Forelimb muscle (tissue), 1 donor: ENCODE data around the gene GRM5. TPM values are rescaled to one million over a fixed set of nuclear protein-coding genes. Genes with fewer than 3 reads are reported as not detected.
"Not testable (repeated sequence)": the region's sequence is repeated elsewhere in the genome, so short reads cannot be mapped to it uniquely, and the experiment has no call there.

ENCODE experiments used
- DNase-seq: peaks from one replicate; pipeline ENCODE4 v3.0.0-alpha.2; 2013; ENCODE audit warnings: low read depth
- polyA plus RNA-seq: library from polyadenylated mRNA; unstranded; fragments of 120-200 nt; gene quantifications from one replicate; pipeline ENCODE4 v1.2.1, GENCODE V29; 2013; ENCODE audit not compliant: insufficient read length

GRM5 gene
- polyA plus RNA-seq, 1 donor, result not detected

DNA sequence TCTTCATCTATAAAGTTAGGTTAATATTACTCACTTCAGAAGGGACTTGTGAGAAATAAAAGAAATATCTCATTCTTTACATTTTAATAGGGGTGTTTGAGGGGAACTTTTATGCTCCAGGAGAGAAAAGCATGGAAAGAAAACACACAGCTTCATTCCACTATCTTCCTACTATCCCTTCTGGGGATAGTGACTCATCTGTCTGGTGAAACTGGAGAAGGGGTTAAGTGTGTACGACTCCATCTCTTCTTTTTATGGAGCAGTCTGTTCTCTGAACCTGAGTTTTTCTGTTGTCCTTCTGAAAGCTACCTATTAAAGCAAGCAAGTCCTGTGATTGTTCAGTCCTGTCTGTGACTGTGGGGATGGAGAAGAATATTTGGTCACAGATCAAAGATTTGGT, 227.6 kb downstream of the GRM5 start:
- DNase-seq, result not testable (repeated sequence)

DNA sequence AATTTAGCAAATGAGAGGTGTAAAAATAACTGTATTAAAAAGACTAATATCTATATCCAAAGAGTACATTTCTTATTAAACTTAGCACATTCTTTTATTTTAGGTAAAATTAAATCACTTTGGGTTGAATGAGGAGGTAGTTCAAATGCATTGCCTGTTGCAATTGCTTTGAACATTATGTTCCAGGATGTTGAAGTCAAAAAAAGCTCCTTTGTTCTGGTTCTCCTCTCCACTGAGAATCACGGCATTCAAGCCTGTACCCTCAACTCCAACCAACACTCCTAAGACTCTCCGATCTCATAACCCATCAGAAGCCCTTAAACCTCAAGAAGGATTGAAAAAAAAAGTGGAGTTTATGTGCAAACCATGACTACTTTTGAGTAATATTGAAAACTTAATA, 230.1 kb downstream of the GRM5 start:
- not testable (repeated sequence) for DNase-seq

DNA sequence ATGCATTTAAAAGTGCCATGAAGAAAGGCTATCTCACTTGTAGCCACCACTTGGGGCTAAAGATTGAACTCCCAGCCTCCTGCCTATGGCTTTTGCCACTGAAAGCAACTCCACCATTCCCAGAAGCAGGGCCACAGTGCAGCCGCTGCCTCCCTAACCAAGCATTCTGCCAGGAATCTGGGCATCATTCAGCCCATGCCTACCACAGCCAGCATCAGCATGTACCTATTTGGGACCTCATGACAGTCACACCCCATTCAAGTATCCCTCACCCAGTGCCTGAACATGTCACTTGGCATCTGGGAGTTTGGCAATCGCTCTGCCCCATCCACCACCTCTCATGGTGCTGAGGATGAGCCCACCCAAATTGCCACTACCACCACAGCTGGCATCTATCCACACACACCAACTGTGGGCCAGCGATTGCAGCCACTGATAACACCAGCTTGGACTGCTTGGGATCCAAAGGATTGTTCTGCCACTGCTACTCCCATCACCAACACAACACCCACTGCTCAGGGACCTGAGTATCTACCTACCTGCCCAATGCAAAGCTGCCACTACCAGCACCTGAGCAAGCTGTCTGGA, 234.4 kb downstream of the GRM5 start:
- no peak for DNase-seq

DNA sequence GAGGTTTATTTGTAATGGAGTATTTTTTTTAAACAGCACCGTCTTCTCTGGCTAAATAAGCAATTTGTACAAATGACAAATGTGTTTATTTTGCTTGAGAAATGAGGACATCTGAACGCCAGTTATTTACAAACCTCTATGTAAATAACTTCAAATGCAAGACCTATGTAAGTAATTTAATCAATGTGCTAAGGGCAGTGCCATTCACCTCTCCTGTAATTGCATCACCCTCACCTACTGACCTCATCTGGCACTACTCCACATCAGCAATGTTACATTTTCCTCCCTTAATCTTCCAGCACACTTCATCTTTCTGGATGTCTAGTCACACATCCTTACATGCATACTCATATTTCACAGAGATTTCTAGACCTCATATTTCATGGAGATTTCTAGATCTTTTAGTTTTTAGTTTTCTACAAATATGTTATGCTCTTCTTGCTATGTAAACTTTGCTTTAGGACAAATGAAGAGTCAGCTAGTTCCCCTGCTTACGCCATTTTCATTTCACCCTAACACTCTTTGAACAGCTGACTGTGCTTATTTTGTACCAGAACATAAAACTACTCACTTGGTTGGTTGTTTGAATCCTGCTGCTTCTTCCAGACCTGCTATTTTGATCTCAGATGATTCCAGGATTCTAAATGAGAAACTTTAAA, 238.6 kb downstream of the GRM5 start:
- no peak for DNase-seq

DNA sequence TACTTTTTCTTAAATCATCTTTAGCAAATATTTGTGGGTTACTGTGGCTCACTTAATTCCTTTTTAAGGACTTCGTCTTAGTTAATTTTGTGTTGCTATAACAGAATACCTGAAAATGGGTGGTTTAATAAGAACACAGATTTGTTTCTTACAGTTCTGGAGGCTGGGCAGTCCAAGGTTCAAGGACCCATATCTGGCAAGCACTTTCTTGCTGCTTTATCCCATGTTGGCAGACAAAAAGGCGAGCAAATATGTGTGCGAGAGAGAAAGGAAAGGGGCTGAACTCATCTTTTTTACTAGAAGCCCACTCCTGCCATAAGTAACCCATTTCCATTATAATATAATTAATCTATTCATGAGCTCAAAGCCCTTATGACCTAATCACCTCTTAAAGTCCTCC, 246.2 kb downstream of the GRM5 start:
- DNase-seq, result no peak

DNA sequence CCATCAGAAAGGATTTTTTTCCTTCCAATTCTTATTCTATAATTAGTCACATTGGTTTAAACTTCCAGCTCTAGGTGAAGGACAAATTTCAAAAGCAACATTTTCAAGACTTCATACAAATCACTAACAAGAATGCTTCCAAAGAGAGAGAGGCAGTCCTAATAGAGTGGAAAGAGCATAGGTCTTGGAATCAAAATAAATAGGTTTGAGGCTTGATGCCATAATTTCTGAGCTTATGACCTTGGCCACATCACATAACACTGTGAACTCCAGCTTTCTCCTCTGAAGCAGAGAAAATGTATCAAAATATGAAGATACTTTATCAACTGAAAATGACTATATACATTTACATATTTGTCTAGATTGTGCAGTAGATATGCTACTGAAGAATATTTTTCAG, 246.8 kb downstream of the GRM5 start:
- no peak for DNase-seq

DNA sequence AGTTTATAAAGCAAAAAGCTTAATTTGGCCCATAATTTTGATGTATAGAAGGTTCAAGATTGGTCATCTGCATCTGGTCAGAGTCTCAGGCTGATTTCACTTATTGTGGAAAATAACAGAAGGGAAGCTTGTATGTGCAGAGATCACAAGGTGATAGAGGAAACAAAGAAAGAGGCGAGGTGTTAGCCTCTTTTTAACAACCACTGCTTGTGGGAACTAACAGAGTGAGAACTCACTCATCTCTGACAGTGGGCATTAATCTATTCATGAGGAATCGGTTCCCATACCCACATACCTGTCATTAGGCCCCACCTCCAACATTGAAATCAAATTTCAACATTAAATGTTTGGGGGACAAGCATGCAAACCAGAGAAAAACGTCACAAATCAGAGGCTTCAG, 250.3 kb downstream of the GRM5 start:
- no peak for DNase-seq

DNA sequence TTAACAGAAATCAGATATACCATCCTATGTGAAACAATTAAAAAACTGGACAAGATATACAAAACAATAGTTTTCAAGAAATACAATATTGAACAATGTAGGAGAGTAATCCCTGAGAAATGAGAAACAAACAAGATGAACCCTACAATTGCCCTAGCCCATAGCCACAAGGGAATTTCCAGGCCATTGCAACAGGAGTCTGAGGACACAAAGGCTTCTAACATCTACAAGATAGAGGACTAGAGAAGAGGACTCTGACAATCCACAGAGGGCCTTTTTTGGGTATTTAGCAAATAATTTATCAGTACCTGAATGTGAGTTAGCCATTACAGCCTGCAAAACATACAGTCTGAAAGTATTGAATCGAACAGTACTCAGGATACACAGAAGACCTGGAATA, 251.7 kb downstream of the GRM5 start:
- no peak for DNase-seq

DNA sequence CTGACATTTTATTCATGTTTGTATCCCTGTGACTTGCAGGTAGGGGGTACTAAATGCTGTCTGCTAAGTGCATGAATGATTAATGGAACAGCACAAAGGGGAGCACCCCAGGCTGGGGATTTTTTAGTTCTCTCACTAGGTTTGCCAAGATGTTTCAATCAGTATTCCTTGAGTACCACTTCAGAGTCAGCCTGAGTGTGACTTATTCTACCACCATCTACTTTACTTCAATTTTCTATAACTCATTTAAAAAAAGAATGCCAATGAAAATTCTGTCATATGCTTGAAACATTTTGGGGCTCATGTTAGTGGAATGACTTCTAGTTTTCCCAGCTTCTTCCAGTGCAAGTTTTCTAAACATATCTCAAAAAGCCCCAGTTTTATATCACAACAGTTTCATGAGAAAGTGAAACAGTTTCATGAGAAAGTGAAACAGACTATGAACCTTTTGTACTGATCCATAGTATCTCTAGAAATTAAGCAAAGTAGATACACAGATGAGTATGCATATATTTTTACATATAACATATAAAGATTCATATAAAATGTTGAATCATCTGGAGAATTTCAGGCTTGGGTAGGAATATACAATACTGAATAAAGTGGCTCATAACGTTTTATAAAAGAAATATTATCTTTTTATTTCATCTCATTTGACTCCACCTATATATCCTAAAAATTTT, 252.4 kb downstream of the GRM5 start:
- no peak for DNase-seq

DNA sequence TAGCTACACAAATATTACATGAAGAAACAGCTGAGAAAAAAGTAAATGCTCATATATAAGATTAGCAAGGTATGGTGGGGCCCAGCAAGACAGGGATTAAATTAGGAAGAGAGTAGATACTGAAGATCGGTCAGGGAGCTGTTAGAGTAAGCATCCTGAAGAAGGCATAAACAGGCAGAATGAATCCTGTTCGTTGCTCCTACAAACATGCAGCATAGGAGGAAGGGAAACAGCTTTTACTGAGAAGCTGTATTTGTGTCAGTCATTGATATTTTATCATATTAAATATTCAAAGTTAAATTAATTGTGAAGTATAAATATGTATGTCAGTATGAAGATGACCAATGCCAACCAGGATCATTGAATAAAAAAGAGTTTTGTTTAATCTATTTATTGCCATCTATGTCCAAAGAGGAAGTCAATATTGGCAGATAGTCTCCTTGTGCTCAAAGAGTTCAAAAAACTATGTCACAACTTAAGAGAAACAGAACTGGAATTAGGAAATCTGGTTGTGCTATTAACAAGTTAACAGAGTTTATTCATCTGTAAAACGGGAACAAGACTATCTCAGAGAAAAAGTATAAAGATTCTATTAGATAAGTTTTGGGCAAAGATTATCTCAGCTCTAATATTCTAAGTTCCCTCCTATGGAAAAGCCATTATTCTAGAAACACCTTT, 255.2 kb downstream of the GRM5 start:
- DNase-seq, result no peak

DNA sequence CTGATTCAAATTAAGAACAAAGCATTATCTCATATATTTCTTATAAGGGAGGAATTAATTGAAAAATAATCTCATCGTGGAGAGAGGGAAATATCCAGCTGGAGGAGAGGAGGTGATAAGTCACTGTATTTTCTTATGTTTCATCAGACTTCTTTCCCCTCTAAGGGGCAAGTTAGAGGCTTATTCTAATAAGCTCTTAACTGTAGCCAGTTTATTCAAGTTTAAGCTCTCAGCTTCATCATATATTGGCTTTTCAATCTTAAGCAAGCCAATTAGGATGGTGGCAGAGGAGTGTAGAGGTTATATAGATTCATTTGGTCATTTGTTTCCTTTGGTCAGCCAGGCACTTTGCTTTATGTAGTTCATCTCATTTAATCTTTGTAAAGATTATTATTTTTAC, 256.7 kb downstream of the GRM5 start:
- DNase-seq, result no peak

DNA sequence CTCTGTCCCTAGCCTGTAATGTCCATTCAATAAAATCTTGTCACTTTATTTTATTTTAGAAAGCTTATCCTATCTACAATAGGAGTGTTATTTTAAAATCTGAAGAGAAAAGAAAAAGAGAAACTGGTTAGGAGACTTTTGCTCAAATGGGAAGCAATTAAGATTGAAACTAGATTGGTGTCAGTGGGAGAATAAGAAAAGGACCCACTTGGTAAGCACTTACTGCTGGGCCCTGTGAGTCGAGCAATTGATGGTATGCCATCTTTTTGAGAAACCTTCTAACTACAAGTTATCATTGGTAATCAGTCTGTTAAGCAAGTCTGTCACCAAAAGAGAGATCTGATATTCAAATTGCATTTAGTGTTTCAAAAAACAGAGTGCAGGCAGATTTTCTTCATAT, 258.4 kb downstream of the GRM5 start:
- no peak for DNase-seq

DNA sequence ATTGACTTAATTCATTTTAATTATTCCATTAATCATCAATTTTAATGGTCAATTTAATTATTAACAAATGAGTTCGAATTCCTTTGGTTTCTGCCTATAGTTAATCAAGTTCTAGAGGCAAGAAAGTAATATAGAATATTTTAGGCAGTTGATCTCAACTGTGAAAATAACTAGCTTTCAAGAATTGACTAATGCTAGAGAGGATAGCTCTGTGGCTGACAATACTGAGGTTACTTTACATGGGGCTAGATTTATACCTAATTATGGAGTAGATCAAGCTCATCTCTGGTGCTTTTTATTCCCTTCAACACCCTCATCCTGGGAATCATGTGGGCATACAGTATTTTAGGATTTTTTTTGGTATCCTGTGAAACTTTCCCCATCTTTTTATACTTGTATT, 259.4 kb downstream of the GRM5 start:
- DNase-seq, result no peak

DNA sequence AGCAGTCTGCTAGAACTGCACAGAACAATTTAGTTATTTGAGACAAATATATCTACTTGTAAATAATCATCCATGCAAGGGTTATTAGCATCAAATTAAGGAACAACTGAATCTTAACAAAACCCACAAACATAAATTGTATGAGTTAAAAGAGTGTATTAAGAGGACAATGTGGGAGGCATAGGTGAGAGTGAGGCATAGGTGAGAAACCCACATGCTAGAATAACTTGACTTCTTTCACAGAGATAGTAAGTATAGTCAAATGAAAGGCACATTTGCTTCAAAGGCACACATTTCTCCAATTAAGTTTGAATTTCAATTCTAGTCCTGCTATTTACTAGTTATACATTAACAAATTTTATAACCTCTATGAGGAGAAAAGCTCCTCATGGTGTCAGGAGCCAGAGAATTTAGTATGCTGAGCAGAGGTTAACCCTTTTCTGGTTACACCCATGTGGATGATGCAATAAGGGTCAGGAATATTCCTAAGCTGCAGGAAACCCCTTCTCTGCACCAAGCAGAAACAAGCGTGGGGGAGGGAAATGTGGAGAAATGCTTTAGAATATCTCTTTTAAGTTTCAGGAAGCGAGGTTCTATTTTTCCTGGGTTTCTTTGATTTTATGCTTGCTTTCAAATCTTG, 264.2 kb downstream of the GRM5 start:
- DNase-seq, result no peak

DNA sequence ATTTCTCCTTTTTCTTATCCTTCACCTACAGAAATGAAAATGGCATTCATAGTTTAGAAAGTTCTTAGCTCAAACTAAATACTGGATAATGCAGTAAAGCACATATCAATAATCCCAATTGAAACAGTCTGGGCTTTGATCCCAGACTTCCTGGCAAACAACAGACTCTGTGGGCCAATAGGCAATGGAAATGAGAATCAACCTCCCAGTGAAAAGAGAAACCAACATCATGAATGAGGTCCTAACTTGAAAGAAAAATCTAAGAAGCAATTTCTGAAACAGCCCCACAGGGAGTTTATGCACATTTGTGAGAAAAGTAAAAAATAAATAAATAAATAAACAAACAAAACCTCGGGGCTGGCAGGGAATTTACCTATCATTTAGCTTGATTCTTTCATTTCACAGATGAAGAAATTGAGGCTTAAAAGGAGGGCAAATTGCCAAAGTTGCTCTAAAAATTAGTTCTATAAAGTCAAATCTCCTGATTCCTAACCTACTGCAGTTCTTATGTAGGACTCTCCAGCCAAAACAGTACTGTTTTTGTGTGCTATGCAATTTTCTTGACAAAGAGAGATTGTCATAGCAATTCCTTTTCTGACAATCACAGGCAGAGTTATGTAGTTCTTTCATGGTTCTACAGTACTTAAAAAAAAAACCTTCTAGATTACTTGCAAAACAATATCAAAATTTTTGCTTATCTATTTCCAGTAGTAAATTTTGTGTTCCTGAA, 265.8 kb downstream of the GRM5 start:
- DNase-seq, result peak; percentile 52

DNA sequence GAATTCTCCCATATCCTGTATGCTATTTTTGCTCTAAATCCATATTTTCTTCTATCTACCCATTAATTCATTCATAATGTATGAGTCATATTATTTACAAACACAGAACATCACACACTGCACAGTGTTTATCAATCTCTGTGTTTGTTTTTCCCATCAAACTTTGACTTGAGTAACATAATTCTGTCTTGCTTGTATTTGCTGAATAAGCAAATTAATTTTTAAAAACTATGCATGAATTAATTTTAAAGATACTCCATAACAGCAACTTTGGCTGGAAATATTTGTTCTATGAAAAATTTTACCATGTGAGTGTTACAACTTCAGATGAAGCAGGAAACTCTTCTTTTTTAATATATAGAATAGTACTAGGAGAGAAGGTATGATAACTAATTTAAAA, 275.6 kb downstream of the GRM5 start:
- no peak for DNase-seq

DNA sequence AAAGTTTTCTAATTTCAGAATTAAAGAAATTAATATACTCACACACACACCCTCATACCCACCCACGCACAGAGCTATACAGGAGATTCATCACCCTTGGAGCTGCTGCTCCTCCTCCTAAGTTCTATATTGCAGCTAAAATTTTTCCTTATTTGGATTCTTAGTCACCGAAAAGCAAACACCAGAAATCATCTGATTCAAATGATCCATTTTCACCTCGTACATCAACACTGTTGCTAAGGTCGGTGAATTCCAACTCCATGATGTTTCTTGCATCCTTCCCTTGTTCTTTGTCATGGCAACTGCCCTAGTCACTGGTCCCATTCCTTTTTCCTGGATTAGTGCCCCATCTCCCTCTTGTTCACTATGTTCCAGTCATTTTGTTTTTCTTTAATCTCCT, 286.2 kb downstream of the GRM5 start:
- DNase-seq, result no peak

DNA sequence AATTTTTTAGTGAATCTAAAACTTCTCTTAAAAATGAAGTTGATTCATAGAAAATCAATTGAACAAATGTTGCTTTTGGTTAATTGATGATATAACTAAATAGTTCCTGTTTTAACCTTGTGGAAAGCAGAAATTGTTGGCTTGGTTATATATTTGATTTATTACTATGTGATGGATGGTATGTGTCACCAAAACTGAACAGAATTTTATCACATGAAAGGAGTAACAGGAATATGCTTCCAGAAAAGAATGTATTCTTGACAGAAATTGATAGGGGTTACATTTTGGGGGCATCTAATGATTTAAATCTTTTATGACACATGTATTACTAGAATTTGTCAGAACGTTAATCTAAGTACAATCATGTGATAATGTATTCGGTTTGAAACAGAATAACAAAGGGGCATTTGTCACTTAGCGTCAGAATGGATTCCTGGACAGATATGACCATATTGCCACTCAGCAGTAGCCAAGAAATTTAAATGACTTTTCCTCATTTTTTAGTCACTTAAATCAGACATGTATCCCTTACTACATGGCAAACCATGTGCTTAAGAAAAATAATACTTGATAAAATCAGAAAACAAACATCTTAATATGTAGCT, 295.2 kb downstream of the GRM5 start:
- no peak for DNase-seq

DNA sequence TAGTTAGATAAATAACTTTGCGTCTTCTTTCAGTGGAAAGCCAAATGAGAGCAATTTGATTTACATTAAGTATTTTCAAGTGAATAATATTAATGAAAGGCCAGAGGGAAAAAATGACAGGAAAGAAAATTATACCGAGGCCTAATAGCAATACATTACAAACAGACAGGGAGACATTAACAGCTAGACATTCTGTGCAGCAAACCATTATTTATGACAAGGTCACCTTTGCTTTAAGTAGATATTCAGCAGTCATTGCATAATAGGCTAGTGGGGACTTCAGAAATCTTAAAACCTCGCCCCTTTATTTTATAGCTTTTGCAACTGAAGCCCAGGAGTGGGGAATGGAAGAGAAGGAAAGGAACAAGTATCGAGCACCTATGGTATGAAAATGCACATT, 321.6 kb downstream of the GRM5 start:
- no peak for DNase-seq

DNA sequence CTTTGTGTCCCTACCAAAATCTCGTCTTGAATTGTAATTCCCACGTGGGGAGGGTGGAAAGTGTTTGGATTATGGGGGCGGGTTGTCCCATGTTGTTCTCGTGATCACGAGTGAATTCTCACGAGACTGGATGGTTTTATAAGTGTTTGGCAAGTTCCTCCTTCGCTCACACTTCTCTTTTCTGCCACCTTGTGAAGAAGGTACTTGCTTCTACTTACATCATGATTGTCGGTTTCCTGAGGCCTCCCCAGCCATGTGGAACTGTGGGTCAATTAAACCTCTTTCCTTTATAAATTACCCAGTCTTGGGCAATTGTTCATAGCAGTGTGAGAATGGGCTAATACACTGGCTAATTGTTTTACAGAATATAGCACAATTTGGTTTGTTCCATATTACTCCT, 326.3 kb downstream of the GRM5 start:
- no peak for DNase-seq

DNA sequence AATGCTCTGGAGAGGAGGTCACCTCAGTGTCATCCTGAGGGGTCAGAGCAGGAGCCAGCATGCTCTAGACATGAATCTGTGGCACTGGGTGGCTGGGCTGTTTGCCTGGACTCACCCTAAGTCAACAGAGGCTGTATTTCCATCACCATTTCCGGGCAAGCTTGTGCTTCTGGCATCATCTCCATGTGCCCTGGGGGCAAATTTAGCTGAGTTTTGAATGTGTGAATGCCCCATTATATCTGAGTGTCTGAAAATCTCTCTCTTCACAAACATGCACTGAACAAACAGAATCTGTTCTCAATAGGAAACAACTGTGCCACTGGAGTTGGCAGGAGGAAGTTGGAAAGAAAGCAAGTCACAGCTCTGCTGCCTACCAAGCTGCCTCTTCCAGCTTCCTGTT, 356.2 kb downstream of the GRM5 start:
- DNase-seq, result no peak
